Measurements from ENCODE around the gene SLC25A1.

DNA sequence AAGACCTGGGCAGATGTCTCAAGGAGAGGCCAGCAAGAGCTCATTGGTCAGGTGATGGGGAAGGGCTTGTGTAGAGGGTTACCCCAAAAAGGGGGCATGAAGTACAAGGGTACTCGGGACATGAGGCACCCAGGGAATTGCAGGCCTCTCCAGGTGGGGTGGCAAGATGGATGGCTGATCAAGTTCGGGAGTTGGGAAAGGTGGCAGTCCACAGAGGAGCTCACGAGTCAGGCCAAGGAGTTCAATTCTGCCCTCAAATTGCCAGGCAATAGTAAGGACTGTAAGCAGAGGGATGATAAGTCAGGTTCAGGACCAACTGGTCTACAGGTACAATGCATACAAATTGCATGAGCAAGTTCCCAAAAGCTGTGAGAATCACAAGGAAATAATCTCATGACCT lies 42.3 kb upstream of the SLC25A1 start:
- TF ChIP-seq CTCF (IDR thresholded peaks at IDR 0.05): no peak
- TF ChIP-seq ZFX (IDR thresholded peaks at IDR 0.05; ENCODE audit: borderline replicate concordance): no peak
